Forelimb muscle (tissue), 1 donor: ENCODE results near the gene SHLD1. TPM values are rescaled to one million over a fixed set of nuclear protein-coding genes. Genes with fewer than 3 reads are reported as not detected.
"Not testable (repeated sequence)": the region's sequence is repeated elsewhere in the genome, so short reads cannot be mapped to it uniquely, and the experiment has no call there.

Source experiments
- DNase-seq: peaks from one replicate; pipeline ENCODE4 v3.0.0-alpha.2; 2013; ENCODE audit warnings: low read depth
- polyA plus RNA-seq: library from polyadenylated mRNA; unstranded; fragments of 120-200 nt; gene quantifications from one replicate; pipeline ENCODE4 v1.2.1, GENCODE V29; 2013; ENCODE audit not compliant: insufficient read length

Gene SHLD1
- polyA plus RNA-seq, 1 donor = 9.2 TPM

DNA sequence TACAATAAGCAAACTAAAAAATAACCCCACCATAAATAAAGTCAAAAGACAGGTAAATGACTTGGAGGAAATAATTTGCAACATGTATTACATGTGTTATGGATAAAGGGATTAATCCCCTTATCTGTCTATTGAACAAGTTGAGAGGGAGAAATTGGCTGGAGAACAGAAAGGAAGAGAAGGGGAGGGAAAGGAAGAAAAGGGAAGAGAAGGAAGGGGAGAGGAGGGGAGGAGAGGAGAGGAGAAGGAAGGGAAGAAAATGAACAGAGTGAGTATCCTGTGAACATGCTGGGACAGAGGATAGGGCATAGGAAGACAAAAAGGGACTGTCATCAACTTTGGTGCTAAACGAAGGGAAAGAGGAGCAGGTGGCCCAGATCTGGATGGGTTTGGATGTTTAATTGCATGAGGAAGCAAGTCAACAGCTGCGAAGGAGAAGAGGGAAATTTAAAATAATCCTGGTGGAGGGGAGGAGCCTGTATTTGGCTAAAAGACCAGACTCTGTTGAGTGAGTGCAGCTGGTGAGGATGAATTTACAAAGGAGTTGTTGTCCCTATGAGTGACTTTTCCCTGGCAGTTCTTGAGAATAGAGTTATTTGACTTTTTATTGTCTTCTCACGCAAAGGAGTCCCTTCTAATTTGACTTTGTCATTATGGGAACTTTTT is 14.2 kb upstream of the SHLD1 start:
- no peak for DNase-seq

DNA sequence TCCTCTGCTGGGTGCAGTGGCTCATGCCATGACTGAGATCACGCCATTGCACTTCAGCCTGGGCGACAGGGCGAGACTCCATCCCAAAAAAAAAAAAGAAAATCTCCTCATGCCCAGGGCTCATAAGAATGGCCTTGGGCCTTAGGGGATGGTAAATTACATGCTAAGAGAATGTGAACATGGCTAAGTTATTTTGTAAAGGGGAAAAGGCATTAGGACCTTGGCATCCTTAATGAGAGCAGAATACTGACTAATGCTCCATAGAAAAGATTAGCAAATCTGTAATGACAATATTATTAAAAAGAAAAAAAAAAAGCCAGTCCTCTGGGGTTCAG is 12.6 kb upstream of the SHLD1 start:
- no peak for DNase-seq

DNA sequence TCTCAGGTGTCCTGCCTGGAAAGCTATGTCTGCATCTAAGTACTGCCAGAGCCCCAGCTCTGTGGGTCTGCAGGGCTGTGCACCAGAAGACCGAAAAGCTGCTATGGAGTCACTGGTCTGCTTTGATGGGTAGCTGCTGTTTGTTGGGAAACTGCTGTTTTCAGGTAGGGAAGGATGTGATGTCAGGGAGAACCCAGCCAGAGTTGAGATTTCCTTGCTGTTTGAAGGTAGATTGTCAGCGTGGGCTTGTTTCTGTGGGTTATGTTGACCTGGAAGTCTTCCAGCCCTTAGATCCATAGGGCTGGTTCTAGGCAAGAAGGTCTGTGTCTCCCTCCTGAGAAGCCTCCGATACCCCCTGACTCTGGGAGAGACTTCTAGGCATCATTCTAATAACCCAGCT is 12.2 kb upstream of the SHLD1 start:
- no peak for DNase-seq

DNA sequence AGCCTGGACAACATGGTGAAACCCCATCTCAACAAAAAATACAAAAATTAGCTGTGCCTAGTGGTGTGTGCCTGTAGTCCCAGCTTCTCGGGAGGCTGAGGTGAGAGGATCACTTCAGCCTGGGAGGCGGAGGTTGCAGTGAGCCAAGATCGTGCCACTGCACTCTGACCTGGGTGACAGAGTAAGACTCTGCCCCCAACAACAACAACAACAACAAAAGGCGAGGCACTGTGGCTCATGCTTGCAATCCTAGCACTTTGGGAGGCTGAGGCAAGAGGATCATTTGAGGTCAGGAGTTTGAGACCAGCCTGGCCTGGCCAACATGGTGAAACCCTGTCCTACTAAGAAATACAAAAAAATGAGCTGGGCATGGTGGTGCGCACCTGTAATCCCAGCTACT is 9.6 kb upstream of the SHLD1 start:
- DNase-seq = not testable (repeated sequence)

DNA sequence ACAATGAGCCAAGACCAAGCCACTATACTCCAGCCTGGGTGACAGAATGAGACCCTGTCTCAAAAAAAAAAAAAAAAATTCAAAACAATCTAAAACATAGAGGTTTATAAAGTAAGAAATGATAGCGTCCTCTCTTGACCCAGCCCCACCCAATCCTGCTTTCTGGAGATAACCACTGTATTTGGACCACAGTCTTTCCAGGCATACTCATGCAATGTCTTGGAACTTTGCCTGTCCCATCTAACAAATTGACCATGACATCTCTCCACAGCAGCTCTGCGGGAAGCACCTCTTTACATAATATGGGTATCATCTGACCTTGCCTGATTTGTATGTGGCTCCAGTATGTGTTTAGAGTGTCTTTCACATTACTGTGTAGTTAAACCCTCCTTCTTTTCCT is 9.1 kb upstream of the SHLD1 start:
- DNase-seq = no peak

DNA sequence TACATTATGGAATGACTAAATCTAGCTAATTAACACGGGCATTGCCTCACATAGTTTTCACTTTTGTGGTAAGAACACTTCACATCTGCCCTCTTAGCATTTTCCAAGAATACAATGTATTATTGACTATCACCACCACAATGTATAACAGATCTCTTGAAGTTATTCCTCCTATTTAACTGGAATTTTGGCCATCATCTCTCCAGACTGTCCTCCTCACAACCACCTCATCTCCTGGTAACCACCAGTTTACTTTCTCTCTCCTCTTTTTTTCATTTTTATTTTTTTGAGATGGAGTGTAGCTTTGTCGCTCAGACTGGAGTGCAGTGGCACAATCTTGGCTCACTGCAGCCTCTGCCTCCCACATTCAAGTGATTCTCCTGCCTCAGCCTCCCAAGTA is 8.2 kb upstream of the SHLD1 start:
- no peak for DNase-seq

DNA sequence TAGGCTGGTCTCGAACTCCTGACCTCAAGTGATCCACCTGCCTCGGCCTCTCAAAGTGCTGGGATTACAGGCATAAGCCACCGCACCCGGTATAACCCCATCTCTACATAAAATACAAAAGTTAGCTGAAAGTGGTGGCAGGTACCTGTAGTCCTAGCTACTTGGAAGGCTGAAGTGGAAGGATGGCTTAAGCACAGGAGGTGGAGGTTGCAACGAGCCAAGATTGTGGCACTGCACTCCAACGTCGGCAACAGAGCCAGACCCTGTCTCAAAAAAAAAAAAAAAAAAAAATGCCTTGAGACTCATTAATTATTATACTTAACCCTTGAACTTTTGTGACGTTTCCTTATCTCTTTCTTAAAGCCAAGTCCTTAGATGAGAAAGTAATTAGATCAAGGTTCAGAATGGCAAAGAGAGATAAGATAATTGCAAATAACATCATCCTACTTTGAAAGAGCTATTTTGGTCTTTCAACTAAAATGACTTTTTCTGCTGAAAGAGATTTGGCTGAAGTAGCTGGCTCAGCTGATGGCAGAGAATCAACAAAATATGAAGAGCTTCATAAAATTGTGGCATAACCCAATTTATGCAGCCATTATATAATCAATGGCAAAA is 4.7 kb upstream of the SHLD1 start:
- no peak for DNase-seq

DNA sequence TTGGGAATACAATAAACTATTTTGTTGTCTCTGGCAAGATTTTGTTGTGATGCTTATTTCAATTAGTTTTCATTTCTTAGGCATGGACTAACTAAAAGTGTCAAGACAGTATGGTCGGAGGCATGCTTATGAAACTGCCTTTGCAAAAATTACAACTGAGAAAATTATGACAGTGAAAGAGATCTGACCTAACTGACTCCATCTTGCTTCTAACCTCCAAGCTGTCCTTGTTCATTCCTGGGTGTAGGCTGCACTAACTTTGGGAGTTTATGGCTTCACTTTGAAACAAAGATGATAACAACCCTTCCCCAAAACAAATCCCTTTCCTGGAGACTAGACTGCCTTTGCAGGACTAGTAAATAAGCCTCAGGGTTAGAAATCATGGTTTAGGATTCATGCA is 4.1 kb upstream of the SHLD1 start:
- DNase-seq = no peak

DNA sequence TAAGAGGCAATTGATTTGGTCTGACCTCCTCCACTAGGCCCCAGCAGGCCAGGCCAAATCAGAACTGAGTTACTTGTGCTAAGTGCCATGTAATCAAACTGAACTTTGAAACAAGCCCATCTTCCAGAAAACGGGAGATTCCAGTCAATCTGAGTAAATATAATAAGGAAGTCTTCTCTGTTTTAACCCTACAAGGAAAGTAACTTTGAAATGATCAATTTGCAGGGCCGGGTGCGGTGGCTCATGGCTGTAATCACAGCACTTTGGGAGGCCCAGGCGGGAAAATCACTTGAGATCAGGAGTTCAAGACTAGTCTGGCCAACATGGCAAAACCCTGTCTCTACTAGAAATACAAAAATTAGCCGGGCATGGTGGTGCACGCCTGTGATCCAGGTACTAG is 2.0 kb upstream of the SHLD1 start:
- no peak for DNase-seq

DNA sequence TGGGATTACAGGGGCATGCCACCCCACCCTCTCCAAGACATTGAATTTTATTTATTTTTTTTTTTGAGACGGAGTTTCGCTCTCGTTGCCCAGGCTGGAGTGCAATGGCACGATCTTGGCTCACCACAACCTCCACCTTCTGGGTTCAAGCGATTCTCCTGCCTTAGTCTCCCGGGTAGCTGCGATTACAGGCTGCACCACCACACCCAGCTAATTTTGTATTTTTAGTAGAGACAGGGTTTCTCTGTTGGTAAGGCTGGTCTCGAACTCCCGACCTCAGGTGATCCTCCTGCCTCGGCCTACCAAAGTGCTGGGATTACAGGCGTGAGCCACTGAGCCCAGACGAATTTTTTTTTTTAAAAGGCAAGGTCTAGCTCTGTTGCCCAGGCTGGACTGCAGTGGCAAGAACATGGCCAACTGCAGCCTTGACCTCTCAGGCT is 669 bp upstream of the SHLD1 start:
- not testable (repeated sequence) for DNase-seq

DNA sequence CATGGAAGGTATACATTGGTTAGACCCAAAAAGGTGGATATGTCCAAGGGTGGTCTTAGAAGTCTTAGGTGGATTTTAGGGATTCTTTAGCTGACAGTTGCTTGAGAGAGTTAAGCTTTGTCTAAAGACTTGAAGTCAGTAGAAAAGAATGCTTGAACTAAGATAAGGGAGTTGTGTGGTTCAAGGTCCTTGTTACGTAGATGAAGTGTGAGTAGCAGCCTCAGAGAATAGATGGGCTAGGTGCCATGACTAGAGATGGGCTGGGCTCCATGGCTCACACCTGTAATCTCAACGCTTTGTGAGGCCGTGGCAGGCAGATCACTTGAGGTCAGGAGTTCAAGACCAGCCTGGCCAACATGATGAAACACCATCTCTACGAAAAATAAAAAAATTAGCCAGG is 1.7 kb downstream of the SHLD1 start:
- DNase-seq = no peak

DNA sequence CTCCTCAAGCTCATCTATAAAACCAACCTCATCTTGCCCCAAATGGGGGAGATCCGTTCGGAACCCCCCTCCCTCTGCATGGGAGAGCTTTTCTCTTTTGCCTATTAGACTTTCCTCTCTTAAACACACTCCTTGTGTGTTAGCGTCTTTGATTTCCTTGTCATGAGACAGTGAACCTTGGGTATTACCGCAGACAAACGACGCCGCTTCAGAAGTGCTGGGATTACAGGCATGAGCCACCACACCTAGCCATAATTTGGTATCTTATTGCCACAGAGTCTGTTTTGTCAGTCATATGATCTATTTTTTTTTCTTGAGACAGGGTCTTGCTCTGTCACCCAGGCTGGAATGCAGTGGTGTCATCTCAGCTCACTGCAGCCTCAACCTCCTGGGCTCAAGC is 3.6 kb downstream of the SHLD1 start:
- DNase-seq = no peak

DNA sequence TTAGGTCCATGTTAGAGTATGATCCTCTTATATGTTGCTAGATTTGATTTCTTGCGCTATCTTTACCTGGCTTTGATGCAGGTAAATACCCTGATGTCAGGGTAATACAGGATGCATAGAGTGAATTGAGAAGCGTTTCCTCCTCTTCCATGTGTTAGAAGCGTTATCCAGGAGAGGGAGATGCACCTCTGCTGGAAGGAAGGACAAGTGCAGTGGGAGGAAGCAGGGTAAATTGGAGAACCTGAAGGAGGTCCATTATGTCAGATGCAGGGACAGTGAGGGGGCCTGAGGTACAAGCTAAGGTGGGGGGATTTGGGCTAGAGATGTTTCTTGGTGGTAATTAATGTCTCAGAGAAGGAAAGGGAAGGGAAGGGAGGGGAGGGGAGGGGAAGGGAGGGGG is 7.7 kb downstream of the SHLD1 start:
- no peak for DNase-seq

DNA sequence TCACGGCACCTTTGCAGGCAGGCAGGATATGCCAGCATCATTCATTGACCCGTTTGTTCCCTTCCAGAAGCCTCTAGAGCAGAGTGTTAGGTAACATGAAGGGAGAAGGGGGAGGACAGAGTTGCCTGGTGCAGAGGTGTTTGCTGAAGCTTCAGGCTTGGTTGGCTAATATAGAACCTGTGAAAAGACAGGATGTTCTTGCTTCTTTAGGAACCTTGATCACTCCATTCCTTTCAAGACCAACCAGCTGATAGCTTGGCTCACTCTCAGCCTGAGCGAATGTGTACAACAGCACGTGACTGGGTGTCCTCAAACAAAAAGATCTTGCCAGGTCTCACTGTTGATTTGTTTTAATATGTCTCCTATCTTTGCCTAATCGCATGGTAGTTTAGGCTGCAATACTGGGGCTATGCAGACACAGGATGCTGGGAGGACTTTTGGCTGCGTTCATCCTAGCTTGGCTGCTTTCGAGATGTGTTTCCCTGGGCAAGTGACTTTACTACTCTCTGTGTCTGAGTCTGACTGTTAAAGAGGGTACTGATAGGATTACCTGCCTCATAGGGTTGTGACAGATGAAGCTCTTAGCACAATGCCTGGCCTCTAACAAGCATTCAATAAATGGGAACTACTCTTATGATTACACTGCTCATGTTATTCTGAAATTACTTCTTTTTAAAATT is 16.0 kb downstream of the SHLD1 start:
- no peak for DNase-seq

DNA sequence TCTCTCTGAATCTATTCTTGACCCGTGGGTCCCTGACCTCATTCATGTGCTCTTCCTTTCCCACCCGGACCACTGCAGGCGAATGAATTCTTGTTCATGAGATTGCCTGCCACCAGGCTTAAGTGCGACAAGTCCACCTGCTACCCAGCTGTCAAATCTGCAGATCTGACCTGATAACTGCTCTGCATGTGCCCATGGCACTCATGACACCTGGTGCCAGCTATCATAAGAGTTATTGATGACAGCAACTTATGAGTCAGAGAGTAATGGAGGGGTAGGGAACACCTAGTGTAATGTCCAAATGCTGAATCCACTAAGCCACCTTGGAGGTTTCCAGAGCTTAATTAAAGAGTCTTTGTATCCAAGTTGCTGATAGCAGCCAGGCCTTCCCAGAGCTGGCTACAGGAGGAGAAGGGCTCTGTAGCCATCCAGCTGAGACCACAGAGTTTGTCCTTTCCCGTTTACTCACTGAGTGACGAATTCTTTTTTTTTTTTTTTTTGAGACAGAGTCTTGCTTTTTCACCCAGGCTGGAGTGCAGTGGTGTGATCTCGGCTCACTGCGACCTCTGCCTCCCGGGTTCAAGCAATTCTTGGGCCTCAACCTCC is 17.4 kb downstream of the SHLD1 start:
- DNase-seq = no peak

DNA sequence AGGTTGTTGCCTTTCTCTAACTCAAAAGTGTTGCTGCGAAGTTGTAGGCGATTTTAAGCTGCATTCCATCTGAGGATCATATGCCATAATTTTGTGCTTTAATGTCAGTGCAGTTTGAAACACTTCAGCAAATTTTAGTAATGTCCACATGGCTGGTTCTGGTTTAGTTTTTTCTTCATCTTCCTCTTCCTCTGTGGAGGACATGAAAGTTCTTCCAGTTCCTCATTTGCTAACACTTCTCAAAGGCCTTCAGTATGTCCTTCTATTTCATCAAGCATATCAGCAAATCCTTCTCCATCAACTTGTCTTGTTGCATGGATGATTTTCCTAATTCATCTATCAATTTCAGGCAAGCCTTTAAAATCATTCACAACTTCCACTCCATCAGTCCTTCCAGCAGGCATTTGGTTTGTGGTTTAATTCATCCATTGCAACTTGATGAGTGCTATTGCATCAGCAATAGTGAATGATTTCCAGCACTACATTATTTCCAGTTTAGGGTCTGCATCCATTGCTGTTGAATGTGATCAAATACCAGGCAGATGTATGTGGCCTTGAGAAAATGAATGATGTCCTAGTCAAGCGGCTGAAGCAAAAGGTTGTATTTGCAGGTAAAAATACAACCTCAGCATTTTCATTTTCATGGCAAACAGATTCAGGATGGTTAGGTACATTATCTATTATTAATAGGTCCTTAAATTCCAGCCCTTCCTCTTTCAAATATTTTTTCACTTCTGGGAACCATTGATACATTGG is 20.2 kb downstream of the SHLD1 start:
- DNase-seq = no peak

DNA sequence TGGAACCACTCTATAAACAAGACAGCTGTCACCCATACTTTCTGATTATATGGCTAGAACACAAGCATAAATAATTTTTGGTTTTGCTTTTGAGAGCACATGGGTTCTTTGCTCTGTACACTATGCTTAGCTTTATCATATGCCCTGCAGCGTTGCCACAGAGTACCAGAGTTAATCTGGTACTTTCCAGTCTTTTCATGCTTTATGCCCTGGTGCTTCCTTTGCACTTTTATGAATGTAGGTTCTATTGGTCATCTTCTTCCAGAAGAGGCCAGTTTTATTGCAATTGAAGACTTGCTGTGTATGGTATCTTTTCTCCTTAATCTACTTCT is 20.8 kb downstream of the SHLD1 start:
- DNase-seq = no peak

DNA sequence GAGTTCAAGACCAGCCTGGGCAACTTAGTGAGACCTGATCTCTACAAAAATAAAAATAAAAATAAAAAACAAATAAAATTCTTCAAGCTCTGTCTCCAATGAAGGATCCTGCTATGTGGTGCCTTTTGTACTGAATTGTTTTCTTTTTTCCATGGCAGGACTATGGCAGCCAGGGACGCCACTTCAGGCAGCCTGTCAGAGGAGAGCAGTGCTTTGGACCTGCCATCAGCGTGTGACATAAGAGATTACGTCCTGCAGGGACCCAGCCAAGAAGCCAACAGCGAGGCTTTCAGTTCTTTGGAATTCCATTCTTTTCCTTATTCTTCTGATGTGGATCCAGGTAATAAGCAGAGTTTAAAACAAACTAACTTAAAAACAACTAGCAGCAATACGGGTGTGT is 22.5 kb downstream of the SHLD1 start:
- DNase-seq = no peak

DNA sequence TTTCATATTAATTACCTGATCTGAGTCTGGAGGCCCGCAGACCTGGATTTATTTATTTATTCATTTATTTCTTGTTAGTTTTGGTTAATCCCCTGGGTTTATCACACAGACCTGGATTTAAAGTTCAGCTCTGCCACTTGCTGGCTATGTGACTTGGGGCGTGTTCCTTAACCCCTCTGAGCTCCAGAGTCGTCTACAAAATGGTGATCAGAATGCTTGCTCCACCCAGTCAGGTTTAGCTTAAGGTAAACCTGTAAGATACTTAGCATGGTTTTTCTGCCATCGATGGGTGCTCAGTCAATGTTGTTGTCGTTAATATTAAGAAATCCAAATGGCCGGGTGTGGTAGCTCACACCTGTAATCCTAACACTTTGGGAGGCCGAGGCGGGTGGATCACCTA is 23.4 kb downstream of the SHLD1 start:
- DNase-seq = no peak

DNA sequence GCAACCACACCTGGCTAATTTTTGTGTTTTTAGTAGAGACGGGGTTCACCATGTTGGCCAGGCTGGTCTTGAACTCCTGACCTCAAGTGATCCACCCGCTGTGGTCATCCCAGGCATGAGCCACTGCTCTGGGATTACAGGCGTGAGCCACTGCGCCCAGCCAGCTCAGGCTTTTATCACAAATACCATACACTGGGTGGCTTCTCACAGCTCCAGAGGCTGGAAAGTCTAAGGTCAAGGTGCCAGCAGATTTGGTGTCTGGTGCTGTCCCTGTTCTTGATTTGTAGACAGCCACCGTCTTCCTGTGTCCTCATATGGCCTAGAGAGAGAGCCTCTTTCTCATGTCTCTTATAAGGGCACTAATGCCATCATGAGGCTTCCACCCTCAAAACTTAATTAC is 25.9 kb downstream of the SHLD1 start:
- no peak for DNase-seq

DNA sequence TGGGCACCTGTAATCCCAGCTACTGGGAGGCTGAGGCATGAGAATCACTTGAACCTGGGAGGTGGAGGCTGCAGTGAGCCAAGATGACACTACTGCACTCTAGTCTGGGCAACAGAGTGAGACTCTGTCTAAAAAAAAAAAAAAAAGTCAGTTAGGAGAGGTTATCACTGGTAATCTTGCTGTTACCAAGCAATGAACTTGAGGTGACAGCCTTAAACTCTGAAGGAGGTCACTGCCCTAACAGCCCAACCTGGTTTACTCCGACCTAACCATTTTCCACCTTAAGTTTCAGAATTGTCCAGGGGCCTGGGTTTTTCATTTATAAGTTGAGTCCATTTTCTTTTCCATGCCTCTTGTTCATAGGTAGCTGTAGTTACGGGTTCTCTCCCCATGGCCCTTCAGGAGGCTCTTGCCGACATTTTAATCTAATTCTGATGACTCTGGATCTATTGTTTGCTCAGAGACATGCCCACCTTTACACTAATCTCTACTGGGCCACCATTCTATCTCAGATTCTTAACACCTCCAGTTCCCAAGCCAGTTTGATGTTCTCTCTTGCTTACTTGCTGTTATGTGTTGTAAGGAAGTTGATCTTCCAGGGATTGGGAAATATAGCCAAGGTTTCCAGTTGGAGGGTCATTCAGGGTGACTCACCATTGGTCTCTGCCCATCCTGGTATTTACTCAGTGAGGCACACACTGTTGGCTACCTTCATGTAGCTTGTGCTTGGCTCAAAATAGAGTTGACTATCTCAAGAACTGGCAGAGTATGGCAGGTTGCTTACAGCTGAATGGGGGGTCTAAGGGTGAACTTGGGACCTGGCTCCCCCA is 29.1 kb downstream of the SHLD1 start:
- no peak for DNase-seq

DNA sequence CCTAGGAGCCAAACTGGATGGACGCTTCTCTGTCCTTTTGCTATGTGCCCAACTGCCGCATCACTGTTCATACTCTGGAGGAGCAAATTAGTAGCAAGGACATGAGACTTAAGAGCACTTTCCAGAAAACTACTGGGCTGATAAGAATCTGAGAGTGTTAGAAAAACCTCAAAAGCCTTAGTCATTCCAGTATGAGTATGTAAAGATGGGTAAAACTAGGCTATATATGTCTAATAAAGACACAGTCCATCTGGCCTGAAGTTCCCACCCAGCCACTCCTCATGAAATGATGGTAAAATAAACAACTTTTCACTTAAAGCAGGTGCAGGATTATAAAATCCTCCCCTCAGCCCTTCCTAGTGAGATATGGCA is 30.6 kb downstream of the SHLD1 start:
- no peak for DNase-seq
